GM18861 (cell line): ENCODE measurements around the gene MYO1F.
"Not testable (repeated sequence)": the region's sequence is repeated elsewhere in the genome, so short reads cannot be mapped to it uniquely, and the experiment has no call there.

ENCODE experiments used
- ATAC-seq: cut with Tn5 transposase; IDR thresholded peaks from one replicate; pipeline ENCODE4 v1.9.1; 2021; ENCODE audit not compliant: unreplicated experiment

Gene MYO1F

DNA sequence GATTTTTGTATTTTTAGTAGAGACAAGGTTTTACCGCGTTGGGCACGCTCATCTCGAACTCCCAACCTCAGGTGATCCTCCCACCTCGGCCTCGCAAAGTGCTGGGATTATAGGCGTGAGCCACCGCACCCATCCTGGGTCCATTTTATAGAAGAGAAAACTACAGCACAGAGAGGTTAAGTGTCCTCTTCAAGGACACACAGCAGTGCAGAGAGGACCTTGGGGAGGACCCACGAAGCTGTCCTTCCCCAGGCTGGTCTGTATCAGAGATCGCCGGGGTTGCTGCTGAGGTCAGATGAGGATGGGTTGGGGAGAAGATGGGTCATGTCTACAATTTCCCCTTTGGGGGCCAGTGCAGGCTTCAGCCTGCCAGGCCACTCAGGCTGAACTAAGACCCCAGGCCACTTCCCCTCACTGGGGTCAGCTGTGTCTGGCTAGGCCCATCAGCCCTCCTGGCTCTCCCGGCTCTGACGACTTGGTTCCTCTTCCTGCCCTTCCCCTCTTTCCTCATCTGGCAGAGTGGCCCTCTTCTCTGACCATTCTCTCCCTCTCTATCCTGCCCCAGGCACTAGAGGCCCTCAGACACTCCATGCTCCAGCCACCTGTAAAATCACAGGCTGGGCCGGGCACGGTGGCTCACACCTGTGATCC, 9.6 kb downstream of the MYO1F start:
- ATAC-seq: no peak

DNA sequence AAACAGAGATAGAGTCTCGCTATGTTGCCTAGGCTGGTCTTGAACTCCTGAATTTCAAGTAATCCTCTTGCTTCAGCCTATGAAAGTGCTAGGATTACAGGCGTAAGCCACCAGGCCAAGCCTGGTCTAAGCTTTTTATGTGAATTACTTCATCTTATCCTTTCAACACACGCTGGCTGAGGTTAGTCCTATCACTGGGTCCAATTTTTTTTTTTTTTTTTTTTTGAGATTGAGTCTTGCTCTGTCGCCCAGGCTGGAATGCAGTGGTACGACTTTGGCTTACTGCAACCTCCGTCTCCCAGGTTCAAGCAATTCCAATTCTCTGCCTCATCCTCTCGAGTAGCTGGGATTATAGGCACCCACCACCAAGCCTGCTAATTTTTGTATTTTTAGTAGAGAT, 10.4 kb downstream of the MYO1F start:
- no peak for ATAC-seq

DNA sequence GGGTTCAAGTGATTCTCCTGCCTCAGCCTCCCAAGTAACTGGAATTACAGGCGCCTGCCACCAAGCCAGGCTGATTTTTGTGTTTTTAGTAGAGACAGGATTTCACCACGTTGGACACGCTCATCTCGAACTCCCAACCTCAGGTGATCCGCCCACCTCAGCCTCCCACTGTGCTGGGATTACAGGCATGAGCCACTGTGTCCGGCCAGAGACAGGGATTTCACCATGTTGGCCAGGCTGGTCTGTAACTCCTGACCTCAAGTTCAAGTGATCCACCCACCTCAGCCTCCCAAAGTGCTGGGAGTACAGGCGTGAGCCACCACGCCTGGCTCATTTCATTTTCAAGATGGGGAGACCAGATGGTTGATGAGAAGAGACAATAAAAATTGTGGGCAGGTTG, 12.4 kb downstream of the MYO1F start:
- not testable (repeated sequence) for ATAC-seq

DNA sequence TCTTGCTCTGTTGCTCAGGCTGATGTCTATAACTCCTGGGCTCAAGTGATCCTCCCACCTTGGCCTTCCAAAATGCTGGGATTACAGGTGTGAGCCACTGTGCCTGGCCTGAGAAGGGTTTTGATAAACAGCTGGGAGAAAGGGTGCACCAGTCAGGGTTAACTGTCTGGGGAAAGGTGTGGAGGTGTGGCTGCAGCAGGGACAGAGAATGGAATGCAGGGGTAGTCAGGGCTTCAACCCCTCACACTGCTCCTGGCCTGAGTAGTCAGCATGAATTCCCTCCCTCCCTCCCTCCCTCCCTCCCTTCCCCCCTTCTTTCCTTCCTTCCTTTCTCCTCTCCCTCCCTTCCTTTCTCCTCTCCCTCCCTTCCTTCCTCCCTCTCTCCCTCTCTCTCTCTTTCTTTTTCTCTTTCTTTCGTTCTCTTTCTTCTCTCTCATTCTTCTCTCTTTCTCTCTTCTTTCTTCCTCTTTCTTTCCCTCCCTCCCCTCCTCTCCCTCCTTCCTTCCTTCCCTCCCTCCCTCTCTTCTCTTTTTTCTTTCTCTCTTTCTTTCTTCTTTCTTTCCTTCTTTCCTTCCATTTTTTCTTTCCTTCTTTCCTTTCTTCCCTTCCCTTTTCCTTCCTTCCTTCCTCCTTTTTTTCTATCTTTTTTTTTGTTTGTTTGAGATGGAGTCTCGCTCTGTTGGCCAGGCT, 16.0 kb downstream of the MYO1F start:
- ATAC-seq: no peak

DNA sequence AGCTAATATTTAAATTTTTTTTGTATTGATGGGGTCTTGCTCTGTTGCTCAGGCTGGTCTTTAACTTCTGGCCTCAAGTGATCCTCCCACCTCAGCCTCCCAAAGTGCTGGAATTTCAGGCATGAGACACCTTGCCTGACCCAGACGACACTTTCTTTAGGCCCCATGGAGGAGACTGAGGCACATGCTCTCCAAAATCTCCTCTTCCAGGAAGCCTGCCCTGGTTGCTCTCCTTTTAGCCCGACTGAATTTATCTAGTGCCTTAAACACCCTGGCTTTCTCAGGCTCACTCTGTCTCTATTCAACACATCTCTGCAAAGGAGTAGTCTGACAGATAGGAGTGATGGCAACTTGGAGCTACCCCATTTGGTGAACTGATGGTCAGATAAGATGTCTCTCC, 18.9 kb downstream of the MYO1F start:
- no peak for ATAC-seq

DNA sequence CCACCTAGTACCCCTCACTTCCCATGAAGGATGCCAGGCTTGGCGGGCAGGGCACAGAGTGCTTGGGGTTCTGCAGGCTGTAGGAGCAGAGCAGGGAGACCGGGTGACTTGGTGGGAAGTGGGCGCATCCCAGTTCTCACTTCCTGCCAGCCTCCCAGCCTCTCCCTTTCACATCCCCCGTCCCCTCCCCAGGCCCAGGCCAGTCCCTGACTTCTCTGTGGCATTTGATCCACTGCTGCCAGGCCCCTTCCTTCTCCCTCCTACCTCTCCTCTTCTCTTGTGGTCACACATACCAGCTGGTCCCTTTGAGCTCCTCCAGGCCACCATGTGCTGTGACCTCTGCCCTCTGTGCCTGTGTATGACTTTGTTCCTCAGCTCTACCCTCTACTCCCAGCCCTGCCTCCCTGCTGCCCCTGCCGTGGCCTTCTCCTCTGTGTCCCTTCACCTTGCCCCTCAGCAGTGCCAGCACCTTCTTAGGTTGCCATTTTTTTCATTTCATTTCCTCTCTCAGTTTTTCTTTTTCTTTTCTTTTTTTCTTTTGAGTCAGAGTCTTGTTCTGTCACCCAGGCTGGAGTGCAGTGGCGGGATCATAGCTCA, 19.5 kb downstream of the MYO1F start:
- ATAC-seq: no peak

DNA sequence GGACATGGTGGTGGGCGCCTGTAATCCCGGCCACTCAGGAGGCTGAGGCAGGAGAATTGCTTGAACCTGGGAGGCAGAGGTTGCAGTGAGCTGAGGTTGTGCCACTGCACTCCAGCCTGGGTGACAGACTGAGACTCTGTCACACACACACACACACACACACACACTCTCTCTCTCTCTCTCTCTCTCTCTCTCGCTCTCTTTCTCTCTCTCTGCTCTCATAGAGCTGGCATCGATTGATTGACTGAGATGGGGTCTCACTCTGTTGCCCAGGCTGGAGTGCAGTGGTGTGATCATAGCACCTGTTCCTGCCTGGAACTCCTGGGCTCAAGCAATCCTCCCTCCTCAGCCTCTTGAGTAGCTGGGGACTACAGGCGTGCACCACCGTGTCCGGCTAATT, 23.5 kb downstream of the MYO1F start:
- not testable (repeated sequence) for ATAC-seq

DNA sequence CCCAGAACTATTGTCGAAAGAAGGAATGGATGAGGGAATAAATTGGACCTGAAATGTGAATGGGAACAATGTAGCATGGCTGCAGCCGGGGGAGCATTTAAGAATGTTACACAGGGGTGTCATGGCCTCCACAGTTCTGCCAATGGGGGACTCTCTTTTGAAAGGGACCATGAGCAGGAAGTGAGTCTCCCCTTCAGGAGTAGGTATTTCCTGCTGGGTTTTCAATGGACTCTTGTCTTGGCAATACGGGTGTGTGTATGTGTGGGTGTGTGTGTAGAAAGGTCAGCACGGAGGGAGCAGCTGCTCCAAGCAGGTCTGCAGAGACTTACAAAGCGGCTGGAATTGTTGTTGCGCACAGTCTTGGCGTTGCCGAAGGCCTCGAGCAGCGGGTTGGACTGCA, 24.4 kb downstream of the MYO1F start:
- ATAC-seq: no peak

DNA sequence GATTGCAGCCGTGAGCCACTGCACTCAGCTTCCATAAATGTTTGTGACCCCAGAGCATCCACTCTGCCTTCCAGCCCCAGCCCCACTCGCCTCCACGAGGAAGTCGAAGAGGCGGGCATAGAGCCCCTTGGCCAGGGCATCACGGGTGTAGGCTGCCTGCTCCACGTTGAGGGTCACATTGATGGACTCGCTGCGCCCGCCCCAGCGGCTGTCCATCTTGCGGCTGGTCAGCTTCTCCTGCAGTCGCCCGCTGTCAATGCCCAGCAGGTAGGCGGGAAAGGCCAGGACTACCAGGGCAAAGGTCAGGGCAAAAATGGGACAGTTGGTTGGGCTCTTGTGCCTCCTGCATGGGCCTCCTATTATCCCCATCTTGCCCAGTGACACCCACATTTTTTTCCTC, 27.2 kb downstream of the MYO1F start:
- ATAC-seq: no peak

DNA sequence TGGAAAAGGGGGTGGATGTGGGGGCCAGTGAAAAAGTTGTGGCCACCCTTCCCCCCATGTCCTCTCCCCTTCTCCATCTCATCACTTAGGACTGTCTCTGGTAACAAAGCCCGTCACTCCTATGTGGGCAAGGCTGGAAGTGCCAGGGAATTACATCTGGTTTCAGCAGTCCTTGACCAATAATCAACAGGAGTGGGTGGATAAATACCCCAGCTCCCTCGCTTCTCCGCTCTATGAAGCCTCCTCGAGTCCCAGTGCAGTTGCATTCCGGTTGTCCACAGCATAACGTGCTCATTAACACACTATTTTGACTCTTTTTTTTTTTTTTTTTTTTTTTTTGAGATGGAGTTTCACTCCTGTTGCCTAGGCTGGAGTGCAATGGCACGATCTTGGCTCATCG, 31.5 kb downstream of the MYO1F start:
- ATAC-seq: no peak

DNA sequence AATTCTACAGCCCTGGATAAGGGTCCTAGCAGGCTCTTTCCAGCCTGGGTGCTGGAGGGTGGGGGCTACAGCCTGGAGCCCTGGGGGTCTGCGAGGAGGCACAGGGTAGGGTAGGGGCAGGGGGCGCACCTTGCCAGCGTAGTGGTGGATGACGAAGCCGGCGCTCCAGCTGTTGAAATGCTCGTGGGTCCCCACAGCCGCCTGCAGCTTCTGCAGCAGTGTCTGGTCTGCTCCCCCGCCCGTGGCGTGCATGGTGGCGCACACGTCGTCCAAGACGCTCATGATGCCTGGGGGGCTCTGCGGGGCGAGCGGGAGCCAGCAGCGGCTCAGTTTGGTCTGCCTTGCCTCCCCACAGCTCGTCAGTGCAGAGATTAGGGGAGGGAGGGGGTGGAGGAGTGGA, 33.1 kb downstream of the MYO1F start:
- no peak for ATAC-seq

DNA sequence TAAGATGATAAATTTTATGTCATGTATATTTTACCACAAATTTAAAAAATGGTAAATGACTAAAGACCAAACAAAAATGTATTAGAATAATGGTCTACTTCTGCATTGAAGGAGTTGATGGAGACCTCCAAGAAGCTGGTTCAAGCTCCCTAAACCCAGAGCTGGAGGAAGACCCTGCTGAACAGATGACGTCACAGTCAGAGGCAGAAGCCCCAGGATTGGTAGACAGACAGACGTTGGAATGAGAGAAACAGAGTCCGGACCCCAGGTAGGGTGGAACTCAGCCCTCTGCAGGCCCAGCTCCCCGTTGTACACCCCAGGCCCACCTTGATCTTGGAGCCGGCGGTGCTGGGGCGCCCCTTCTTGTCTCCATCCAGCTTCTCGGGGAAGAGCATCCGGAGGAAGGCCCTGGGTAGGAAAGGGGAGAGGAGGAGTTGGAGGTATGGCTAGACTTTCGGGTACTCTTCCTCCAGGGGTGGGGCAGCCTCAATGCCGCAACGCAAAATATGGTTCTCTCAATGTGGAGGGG, 37.6 kb downstream of the MYO1F start:
- no peak for ATAC-seq

DNA sequence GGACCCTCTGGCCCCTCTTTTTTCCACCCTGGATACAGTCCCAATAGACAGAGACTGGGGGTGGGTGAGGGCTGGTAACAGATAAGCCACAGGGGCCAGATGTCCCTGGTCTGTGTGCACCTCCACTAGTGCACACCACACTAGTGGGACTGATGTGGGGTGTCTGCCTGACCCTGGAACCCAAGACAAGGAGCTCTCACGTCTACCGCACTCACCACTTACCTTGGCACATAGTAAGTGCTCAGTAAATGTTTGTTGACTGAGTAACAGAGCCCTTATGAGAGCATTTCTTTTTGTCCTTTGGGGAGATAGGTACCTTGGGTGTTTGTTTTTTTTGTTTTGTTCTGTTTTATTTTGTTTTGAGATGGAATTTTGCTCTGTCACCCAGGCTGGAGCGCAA, 40.1 kb downstream of the MYO1F start:
- ATAC-seq: no peak

DNA sequence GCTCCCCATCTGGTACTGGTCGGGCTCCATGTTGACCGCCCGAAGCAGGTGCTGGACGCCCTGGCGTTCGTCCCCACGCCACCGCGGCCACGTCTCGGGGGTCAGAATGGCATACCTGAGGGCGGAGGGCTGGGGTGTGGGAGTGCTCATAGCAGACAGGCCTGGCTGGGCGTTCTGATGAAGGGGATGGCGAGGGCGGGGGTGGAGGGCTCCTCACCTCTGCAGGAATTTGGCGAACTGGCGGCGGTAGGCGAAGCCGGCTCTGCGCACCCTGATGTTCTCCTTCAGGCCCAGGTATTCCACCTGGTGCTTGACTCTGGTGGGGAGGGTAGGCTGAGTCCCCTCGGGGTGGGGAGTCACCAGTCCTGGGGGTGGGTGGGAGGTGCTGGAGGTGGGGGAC, 41.0 kb downstream of the MYO1F start:
- no peak for ATAC-seq

DNA sequence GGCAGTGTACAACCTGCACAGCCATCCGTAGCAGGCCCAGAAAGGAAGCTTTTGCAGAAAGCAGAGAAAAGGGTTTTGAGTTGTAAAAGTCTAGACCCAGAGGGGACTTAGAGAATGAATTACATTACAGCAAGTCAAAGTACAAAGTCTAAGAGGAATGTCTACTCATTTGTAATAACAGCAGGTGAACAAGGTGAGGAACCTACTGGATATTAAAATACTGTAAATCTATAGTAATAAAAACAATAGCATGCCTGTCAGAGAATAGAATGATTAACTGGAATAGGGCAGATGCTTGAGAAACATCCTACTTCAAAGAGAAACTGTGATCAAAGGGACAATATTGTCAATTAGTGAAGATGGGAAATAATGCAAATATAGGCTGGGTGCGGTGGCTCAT, 45.0 kb downstream of the MYO1F start:
- ATAC-seq: no peak

DNA sequence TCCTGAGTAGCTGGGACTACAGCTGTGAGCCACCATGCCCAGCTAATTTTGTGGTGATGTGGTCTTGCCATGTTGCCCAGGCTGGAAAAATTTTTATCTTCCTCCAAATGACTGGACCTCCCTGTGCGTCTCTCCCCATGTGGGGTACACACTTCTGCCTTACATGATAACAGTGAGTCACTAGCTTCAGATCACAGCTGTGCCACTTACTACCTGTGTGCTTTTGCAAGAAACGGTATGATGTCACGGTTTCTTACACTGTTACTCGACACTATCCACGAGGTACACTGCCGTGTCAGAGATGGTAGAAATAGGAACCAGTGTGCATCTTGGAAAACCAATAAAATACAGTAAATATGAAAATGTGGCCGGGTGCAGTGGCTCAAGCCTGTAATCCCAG, 45.8 kb downstream of the MYO1F start:
- ATAC-seq: no peak

DNA sequence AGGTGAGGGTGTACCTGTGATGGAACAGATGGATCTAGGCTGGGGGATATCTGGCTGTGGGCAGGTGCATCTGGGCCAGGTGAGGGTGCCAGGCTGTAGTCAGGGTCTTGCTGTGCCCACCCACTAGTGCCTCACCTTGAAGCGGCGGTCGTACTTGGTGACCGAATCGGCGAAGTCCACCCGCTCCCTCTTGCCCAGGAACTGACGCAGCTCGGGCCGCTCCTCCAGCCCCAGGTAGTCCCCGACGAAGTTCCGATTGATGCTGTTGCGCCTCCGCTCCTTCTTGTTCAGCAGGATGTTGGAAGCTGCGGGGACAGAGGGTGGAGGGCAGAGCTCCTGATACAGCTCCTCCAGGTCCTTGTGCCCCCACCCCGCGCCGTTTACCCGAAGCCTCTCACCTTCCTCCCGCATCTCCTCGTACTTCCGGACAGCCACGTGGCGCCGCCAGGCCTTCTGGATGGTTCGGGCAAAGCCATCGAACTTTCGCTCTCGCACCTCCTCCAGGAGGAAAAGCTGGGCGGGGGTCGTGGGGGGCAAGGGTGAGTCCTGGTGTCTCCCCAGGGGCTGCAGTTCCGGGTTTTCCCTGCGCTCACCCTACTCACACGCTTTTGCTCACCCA, 47.1 kb downstream of the MYO1F start:
- no peak for ATAC-seq

DNA sequence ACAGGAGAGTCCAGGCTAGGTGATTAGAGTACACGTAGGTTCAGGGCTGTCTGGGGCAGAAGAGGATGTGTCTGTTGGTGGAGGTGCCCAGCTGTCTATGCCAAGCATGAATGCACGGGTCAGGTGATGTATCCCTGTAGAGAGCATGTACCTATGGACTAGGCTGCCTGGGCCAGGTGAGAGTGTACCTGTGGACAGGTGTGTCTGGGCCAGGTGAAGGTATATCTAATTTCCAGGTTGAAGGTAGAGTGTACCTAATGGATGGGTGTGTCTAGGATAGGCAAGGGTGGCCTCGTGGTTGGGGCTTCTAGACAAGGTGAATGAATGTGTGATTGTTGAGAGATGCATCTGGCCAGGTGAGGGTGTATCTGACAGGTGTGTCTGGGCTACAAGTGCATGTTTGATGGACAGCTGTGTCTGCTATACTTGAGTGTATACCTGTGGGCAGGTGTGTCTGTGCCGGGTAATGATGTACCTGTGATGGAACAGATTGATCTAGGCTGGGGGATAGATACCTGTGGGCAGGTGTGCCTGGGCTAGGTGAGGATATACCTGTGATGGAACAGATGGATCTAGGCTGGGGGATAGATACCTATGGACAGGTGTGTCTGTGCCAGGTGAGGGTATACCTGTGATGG, 47.8 kb downstream of the MYO1F start:
- ATAC-seq: no peak

DNA sequence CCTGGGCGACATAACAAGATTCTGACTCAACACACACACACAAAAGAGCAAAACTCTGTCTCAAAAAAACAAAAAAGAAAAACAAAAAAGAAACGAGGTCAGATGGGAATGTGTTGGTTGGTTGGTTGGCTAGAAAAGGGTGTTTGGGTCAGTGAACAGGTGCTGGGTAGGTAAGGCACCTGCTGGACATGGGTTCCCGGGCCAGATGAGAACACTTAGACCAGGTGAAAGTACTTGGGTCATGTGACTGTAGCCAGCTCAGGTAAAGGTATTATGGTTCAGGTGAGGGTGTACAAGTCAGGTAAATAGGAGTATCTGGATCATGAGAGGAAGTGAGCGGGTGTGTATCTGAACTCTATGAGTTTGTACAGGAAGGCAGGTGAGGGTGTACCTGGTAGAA, 48.7 kb downstream of the MYO1F start:
- ATAC-seq: no peak

DNA sequence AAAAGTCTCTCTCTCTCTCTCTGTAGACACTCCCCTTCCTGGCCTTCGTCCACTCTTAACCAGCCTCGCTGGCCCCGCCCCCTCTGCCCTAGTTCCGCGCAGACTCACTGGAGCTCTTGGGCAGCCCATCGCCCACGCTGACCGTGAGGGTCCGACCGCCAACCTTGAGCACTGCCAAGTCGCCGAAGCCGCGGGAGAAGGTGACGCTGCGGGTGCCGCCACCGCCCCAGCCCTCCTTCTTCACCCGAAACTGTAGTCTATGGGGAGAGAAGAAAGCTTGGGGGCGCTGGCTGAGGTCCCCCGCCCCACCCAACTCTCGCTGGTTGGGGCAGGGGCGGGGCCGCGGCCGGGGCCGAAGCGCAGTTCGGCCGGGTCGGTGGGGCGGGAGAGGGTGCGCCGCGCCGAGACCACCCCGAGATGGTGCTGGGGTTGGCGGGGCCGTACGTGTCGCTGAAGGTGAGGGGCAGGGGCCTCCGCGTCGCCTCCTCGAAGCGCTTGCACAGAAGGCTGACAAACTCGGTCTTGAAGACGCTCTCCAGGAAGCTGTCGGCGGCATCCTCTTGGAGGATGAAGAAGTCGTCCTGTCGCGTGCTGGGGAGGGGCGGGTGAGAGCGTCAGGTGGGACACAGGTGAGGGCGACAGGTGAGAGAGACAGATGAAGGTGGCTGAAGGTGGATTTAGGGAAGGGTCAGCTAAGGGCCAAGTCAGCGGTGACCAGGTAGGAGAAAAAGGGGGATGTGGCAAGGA, 50.7 kb downstream of the MYO1F start:
- no peak for ATAC-seq

DNA sequence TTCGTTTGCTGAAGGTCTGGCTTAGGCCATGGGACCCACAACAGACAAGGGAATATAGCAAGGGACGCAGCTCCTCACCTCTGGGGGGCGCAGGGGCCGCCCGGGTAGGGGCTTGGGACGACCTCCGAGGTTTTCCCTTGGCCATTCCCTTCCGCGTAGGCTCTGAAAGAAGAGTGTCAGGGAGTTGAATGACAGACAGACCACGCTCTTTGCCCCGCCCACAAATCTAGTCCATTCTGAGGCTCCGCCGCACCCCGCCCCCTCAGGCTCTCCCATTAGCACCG, 51.9 kb downstream of the MYO1F start:
- no peak for ATAC-seq
